Measurements from ENCODE around the gene ITFG1. TPM values are rescaled to one million over a fixed set of nuclear protein-coding genes. Genes with fewer than 3 reads are reported as not detected.

Gene ITFG1
- total RNA-seq, 1 experiment from 2014 or later: 18.0 TPM

- Histone ChIP-seq H3K79me1 (ENCODE audit: insufficient read depth, low read depth, low read length, poor library complexity, severe bottlenecking) (no peaks in the 10 kb centered on the region), H3K56ac (ENCODE audit: insufficient read length, low read depth, low read length) (no peak overlapping the region), H3K27me3 (ENCODE audit: insufficient read depth, low read length) (no peaks in the 10 kb centered on the region), H3K4me1 (ENCODE audit: insufficient read depth, low read length) (no peaks in the 10 kb centered on the region), H3K18ac (ENCODE audit: insufficient read length, low read depth, low read length) (no peak overlapping the region), H2BK5ac (ENCODE audit: insufficient read length, low read length) (no peak overlapping the region), H2BK20ac (ENCODE audit: low read depth, low read length, poor library complexity, severe bottlenecking) (no peak overlapping the region), H4K20me1 (ENCODE audit: control insufficient read depth, insufficient read depth, insufficient read length) (no peaks in the 10 kb centered on the region), H3K79me2 (ENCODE audit: insufficient read depth, low read length) (no peaks in the 10 kb centered on the region), H3K4me2 (ENCODE audit: insufficient read depth, insufficient read length, low read length) (no peak overlapping the region), H3K4ac (ENCODE audit: low read depth, low read length) (no peak overlapping the region), H4K8ac (replicated peaks; ENCODE audit: insufficient read length, low read depth, low read length) (no peak overlapping the region), H3K27ac (ENCODE audit: insufficient read length, low read depth, low read length) (no peak overlapping the region), H4K91ac (ENCODE audit: insufficient read length, low read depth, low read length) (no peak overlapping the region), H3K23ac (ENCODE audit: insufficient read length, low read depth, low read length) (no peak overlapping the region), H2BK120ac (ENCODE audit: low read depth, low read length, poor library complexity, severe bottlenecking) (no peak overlapping the region), H3T11ph (ENCODE audit: low read length) (no peak overlapping the region), H3K23me2 (ENCODE audit: insufficient read length, low read depth, low read length, poor library complexity, severe bottlenecking) (no peaks in the 10 kb centered on the region), H4K5ac (ENCODE audit: insufficient read length, low read depth, low read length) (no peak overlapping the region), H3K9ac (ENCODE audit: extremely low read depth, insufficient read length, low read length) (no peak overlapping the region), H2AK5ac (ENCODE audit: insufficient read length, low read length) (no peak overlapping the region), H2AFZ (ENCODE audit: low read length) (no peak overlapping the region), H3K14ac (ENCODE audit: insufficient read depth, low read length) (no peak overlapping the region), H2BK15ac (ENCODE audit: low read depth, low read length) (no peak overlapping the region), H3K9me3 (ENCODE audit: control insufficient read depth, low read depth, low read length) (no peaks in the 10 kb centered on the region), H2BK12ac (ENCODE audit: insufficient read length, low read depth, low read length) (no peak overlapping the region)
- DNase-seq: no peak
- Mint-ChIP-seq H3K27ac (no peak overlapping the region), H3K4me1 (no peaks in the 10 kb centered on the region), H3K27me3 (ENCODE audit: low read depth) (no peaks in the 10 kb centered on the region), H3K4me3 (no peak overlapping the region), H3K36me3 (ENCODE audit: insufficient read depth in 1 of 3, low read depth in 3 of 3) (peaks cover 0 to 4% (median 4%) of the 10 kb centered on the region in 3 experiments; a peak in 4 of 7 replicates), H3K9me3 (no peaks in the 10 kb centered on the region)
- no peak for TF ChIP-seq CTCF (conservative IDR thresholded peaks at IDR 0.05)
- no CpG with 5 or more reads among the region's 2 CpGs for WGBS (ENCODE audit: extremely low coverage, insufficient read length, low lambda C conversion rate)
Measured at GRCh38 chr16:47213761-47214440, 247.0 kb downstream of the ITFG1 start.
